K562 (cell line): ENCODE measurements around the gene GLI3. TPM values are rescaled to one million over a fixed set of nuclear protein-coding genes. Genes with fewer than 3 reads are reported as not detected.

Source experiments
- ATAC-seq: fragments of 200-7000 bp; cut with Tn5 transposase; 3 replicates; pipeline ENCODE4 v1.9.1; 2020; ENCODE audit warnings: moderate library complexity
- BruUV-seq: library from RNA; stranded (reverse); fragments of 400-500 nt; replicated peaks from 2 replicates; lab custom pipeline; 2021; lab: Mats Ljungman, UMichigan
- CTCF ChIA-PET: fragments of 300-600 bp; formaldehyde crosslinking; extraction: SDS; loops from one replicate; lab custom pipeline; 2021; ENCODE audit warnings: low intra/inter-chr PET ratio; lab: Yijun Ruan, JAX
- POLR2A ChIA-PET: fragments of 300-600, 350-650 bp; sonication (Branson Sonifier 250); formaldehyde crosslinking; extraction: SDS; loops from one replicate; lab custom pipeline; 2021; ENCODE audit warnings: antibody characterized with exemption, inconsistent platforms; lab: Yijun Ruan, JAX
- DNase-seq, 4 experiments: peaks; one replicate each; pipeline versions ENCODE4 v3.0.0 to v3.0.0-alpha.2; 2011 to 2018; ENCODE audit warnings: low spot score in 3 of 4, mixed read lengths in 3 of 4; ENCODE audit errors: extremely low read depth in 1 of 4
- FAIRE-seq: peaks from 2 replicates; lab custom pipeline; 2011; peaks lifted over from hg19 to GRCh38; lab: Jason Lieb, UNC
- H2AFZ ChIP-seq: 2 replicates; pipeline ENCODE4 v1.6.0; 2011; ENCODE audit warnings: low read depth, low read length, control low read depth, inconsistent platforms
- H3K27ac ChIP-seq: fragments of 200-600 bp; 3 replicates; pipeline ENCODE4 v1.8.0; 2011; ENCODE audit warnings: low read depth, mild to moderate bottlenecking, control low read depth, inconsistent platforms, low read length, moderate library complexity, mixed read lengths; ENCODE audit errors: extremely low read depth
- H3K27me3 ChIP-seq, 2 experiments: fragments of 300-600 bp in 1 of 2; 2 replicates in 1 of 2; 3 replicates in 1 of 2; pipeline versions ENCODE4 v1.6.0 to v1.8.0; 2011; ENCODE audit warnings: inconsistent platforms in 2 of 2, low read length in 2 of 2, mild to moderate bottlenecking in 1 of 2, mixed read lengths in 1 of 2, moderate library complexity in 1 of 2; ENCODE audit not compliant: control insufficient read depth in 2 of 2, insufficient read depth in 2 of 2
- H3K36me3 ChIP-seq: fragments of 300-600 bp; 3 replicates; pipeline ENCODE4 v1.8.0; 2011; ENCODE audit warnings: mild to moderate bottlenecking, low read length, inconsistent platforms; ENCODE audit not compliant: control insufficient read depth, insufficient read depth
- H3K4me1 ChIP-seq, 2 experiments: fragments of 200-600 bp in 1 of 2; replicated peaks in 1 of 2; 2 replicates in 1 of 2; 3 replicates in 1 of 2; pipeline versions ENCODE4 v1.5.1 to v1.8.0; 2011; ENCODE audit warnings: inconsistent platforms in 2 of 2, low read length in 2 of 2, mild to moderate bottlenecking in 1 of 2, mixed read lengths in 1 of 2, moderate library complexity in 1 of 2; ENCODE audit not compliant: control insufficient read depth in 2 of 2, insufficient read depth in 2 of 2
- H3K4me2 ChIP-seq: 2 replicates; pipeline ENCODE4 v1.6.1; 2011; ENCODE audit warnings: low read length, control low read depth, inconsistent platforms, mixed read lengths; ENCODE audit not compliant: insufficient read depth
- H3K4me3 ChIP-seq: fragments of 200-600 bp; sonication (generic), shearing (Covaris generic); 2 replicates; pipeline ENCODE4 v1.5.1; 2016; ENCODE audit warnings: control low read depth, inconsistent platforms
- H3K79me2 ChIP-seq: fragments of 200-600 bp; 3 replicates; pipeline ENCODE4 v1.8.0; 2011; ENCODE audit warnings: low read length, inconsistent platforms; ENCODE audit not compliant: control insufficient read depth, insufficient read depth
- H3K9ac ChIP-seq, 2 experiments: 2 replicates each; pipeline versions ENCODE4 v1.6.0 to v1.6.1; 2011; ENCODE audit warnings: low read depth in 2 of 2, low read length in 2 of 2, control low read depth in 1 of 2, inconsistent platforms in 1 of 2, mild to moderate bottlenecking in 1 of 2, mixed read lengths in 1 of 2; ENCODE audit not compliant: insufficient read depth in 1 of 2
- H3K9me1 ChIP-seq: one replicate; pipeline ENCODE4 v1.6.0; 2011; ENCODE audit warnings: inconsistent platforms, mild to moderate bottlenecking, low read length, moderate library complexity; ENCODE audit not compliant: control insufficient read depth, insufficient read depth
- H3K9me3 ChIP-seq: replicated peaks from 2 replicates; pipeline ENCODE4 v1.5.1; 2011; ENCODE audit warnings: low read depth, low read length, inconsistent platforms; ENCODE audit not compliant: control insufficient read depth, insufficient read depth
- H4K20me1 ChIP-seq: replicated peaks from 2 replicates; pipeline ENCODE4 v1.6.1; 2011; ENCODE audit warnings: low read length, inconsistent platforms, mixed read lengths; ENCODE audit not compliant: control insufficient read depth, insufficient read depth
- FOXP4 ChIP-seq: sonication (generic); formaldehyde crosslinking; IDR thresholded peaks from 2 replicates; pipeline ENCODE4 v1.8.0; 2022; ENCODE audit warnings: mild to moderate bottlenecking, missing genetic modification reagents, borderline replicate concordance
- ZC3H4 ChIP-seq: sonication (generic); formaldehyde crosslinking; IDR thresholded peaks from 2 replicates; pipeline ENCODE4 v1.9.0; 2021; ENCODE audit warnings: missing genetic modification reagents, borderline replicate concordance
- WGBS: fragments of 100-300 bp; shearing (Covaris generic); methylation state at CpG from one replicate; pipeline ENCODE4 v1.1.6; 2016; ENCODE audit warnings: low coverage, mixed read lengths; ENCODE audit not compliant: insufficient coverage; ENCODE audit errors: missing lambda C conversion rate; 5-methylcytosine and 5-hydroxymethylcytosine counted together
- in situ Hi-C: fragments of 300-500 bp; cut with MboI; formaldehyde crosslinking; loops from 4 replicates; pipeline ENCODE4 v1.15.0; 2018; ENCODE audit warnings: inconsistent platforms, mixed read lengths
- intact Hi-C: fragments of 100-400 bp; cut with micrococcal nuclease; formaldehyde crosslinking; loops from 2 replicates; pipeline ENCODE4 v1.14.2; 2022
- polyA plus RNA-seq, 8 experiments: library from polyadenylated mRNA; depleted of rRNA in 4 of 8; stranded (reverse) in 5 of 8; unstranded in 3 of 8; fragments of >200 nt; fragmentation: Nextera tagmentation in 2 of 8; fragmentation: Illumina TruSeq in 1 of 8; extraction: Ambion mirVana in 2 of 8; extraction: Trizol in 1 of 8; gene quantifications; 2 replicates each; pipeline versions ENCODE4 v1.2.1 to v1.2.3, GENCODE V29; 2011 to 2014; ENCODE audit warnings: inconsistent platforms in 1 of 8, missing spikeins in 1 of 8
- total RNA-seq, 7 experiments: library from RNA; depleted of rRNA in 6 of 7; stranded (reverse); fragments of >200 nt in 6 of 7; fragmentation: Illumina TruSeq in 2 of 7; extraction: Trizol in 2 of 7; gene quantifications; 2 replicates each; pipeline versions ENCODE4 v1.2.1 to v1.2.3, GENCODE V29; 2011 to 2021; ENCODE audit warnings: low replicate concordance in 1 of 7
- TF ChIP-seq, protein P1 (sequence below): fragments of 250-450 bp; sonication (Bioruptor Pico); IDR thresholded peaks from 2 replicates; pipeline ENCODE4 v1.8.0; 2022; ENCODE audit warnings: moderate library complexity, mild to moderate bottlenecking, inconsistent platforms

The GLI3 gene
- total and polyA plus RNA-seq, 9 of the 15 experiments (the other 6 are each of a cell fraction or from before 2014, with no cell fraction given) = 0.01 to 0.18 (median 0.07) TPM; not detected in 6

DNA sequence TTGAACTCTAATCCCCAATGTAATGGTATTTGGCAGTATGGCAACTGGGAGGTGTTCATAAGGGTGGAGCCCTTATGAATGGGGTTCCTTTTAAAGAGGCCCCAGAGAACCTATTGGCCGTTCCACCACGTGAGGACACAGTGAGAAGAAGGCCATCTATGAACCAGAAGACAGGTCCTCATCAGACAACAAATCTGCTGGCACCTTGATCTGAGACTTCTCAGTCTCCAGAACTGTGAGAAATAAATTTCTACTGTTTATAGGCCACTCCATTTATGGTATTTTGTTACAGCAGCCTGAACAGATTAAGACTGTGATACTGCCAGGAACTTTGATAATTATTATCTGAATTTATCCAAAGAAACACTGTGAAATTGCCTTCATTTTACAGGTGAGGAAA lies 132.3 kb downstream of the GLI3 start (continued):
- TF ChIP-seq, protein P1, sequence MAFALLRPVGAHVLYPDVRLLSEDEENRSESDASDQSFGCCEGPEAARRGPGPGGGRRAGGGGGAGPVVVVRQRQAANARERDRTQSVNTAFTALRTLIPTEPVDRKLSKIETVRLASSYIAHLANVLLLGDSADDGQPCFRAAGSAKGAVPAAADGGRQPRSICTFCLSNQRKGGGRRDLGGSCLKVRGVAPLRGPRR (CRISPR knock-in tag) = no peak
- TF ChIP-seq, all 486 proteins: peak for 0

GRCh38 chr7:42104231-42104630 lies 132.8 kb downstream of the GLI3 start:
- Histone ChIP-seq H3K9ac (no peak overlapping the region), H3K4me2 (no peak overlapping the region), H3K9me1 (no peaks in the 10 kb centered on the region), H3K79me2 (no peaks in the 10 kb centered on the region), H3K36me3 (no peaks in the 10 kb centered on the region), H3K27me3 (peaks cover 0 to 12% of the 10 kb centered on the region in 2 experiments; a peak in 1 of 5 replicates), H3K27ac (no peak overlapping the region), H3K9me3 (no peaks in the 10 kb centered on the region), H3K4me1 (no peaks in the 10 kb centered on the region), H4K20me1 (no peaks in the 10 kb centered on the region), H2AFZ (no peak overlapping the region), H3K4me3 (no peak overlapping the region)
- POLR2A ChIA-PET = no interaction called here
- in situ Hi-C loops = no loop called here
- FAIRE-seq = no peak
- no TSS peak for BruUV-seq
- DNase-seq = no peak
- ATAC-seq = no peak
- intact Hi-C loops = no loop called here
- WGBS = 3% methylated on average over 5 of the region's 5 CpGs
- CTCF ChIA-PET = no interaction called here
- TF ChIP-seq ZC3H4 (CRISPR knock-in tag) (no peak), FOXP4 (CRISPR knock-in tag) (no peak)
